Erythroblast (primary cell): Measurements from ENCODE around the gene ERMARD.

Experiments used
- DNase-seq, 2 experiments: peaks; one replicate each; lab custom pipeline; 2025; lab: John Stamatoyannopoulos, UW
- GATA1 ChIP-seq: IDR thresholded peaks from 2 replicates; pipeline ENCODE4 v1.6.1; 2011; ENCODE audit warnings: low read depth, mild to moderate bottlenecking, control low read depth, low read length, moderate library complexity
- POLR2A ChIP-seq: IDR thresholded peaks from 2 replicates; pipeline ENCODE4 v1.6.1; 2011; ENCODE audit warnings: mild to moderate bottlenecking, low read length

ERMARD gene

GRCh38 chr6:169807699-169808607 lies 56.5 kb downstream of the ERMARD start:
- no peak for TF ChIP-seq POLR2A
- no peak for TF ChIP-seq GATA1
- no peak for DNase-seq

GRCh38 chr6:169808608-169808967 lies 57.2 kb downstream of the ERMARD start:
- DNase-seq: no peak

GRCh38 chr6:169809386-169809785 lies 58.0 kb downstream of the ERMARD start:
- DNase-seq: no peak
- TF ChIP-seq POLR2A (no peak), GATA1 (no peak)

More at GRCh38 chr6:169808608-169808967, 57.2 kb downstream of the ERMARD start:
- no peak for TF ChIP-seq POLR2A

- DNase-seq: no peak
- TF ChIP-seq GATA1 (no peak), POLR2A (no peak)
Measured at GRCh38 chr6:169810066-169810989, 58.9 kb downstream of the ERMARD start.

- TF ChIP-seq POLR2A: no peak
- no peak for TF ChIP-seq GATA1
Measured at GRCh38 chr6:169811072-169811471, 59.6 kb downstream of the ERMARD start.

GRCh38 chr6:169811521-169812256 lies 60.3 kb downstream of the ERMARD start:
- DNase-seq: no peak
- TF ChIP-seq POLR2A: no peak
- no peak for TF ChIP-seq GATA1

More at GRCh38 chr6:169811072-169811471, 59.6 kb downstream of the ERMARD start:
- no peak for DNase-seq

GRCh38 chr6:169812257-169812644 lies 60.8 kb downstream of the ERMARD start:
- TF ChIP-seq POLR2A (no peak), GATA1 (no peak)

GRCh38 chr6:169813969-169814368 lies 62.5 kb downstream of the ERMARD start:
- no peak for DNase-seq
- no peak for TF ChIP-seq POLR2A
- no peak for TF ChIP-seq GATA1

More at GRCh38 chr6:169812257-169812644, 60.8 kb downstream of the ERMARD start:
- DNase-seq: no peak

GRCh38 chr6:169816054-169816453 lies 64.6 kb downstream of the ERMARD start:
- no peak for DNase-seq
- TF ChIP-seq GATA1: no peak
- TF ChIP-seq POLR2A: no peak

GRCh38 chr6:169816975-169817374 lies 65.6 kb downstream of the ERMARD start:
- DNase-seq: no peak
- TF ChIP-seq POLR2A: no peak
- no peak for TF ChIP-seq GATA1

- TF ChIP-seq GATA1 (no peak), POLR2A (no peak)
- no peak for DNase-seq
Measured at GRCh38 chr6:169820358-169820757, 68.9 kb downstream of the ERMARD start.

GRCh38 chr6:169824021-169824420 lies 72.6 kb downstream of the ERMARD start:
- TF ChIP-seq GATA1 (no peak), POLR2A (no peak)
- no peak for DNase-seq
